ENCODE data around the gene KRT37. TPM values are rescaled to one million over a fixed set of nuclear protein-coding genes. Genes with fewer than 3 reads are reported as not detected.

Gene KRT37
- total RNA-seq, 1 donor from 2014 or later: not detected

- no peaks in the 10 kb centered on the region for H3K27me3 Mint-ChIP-seq (ENCODE audit: unreplicated experiment)
- no peak overlapping the region for H3K4me3 Mint-ChIP-seq (ENCODE audit: unreplicated experiment)
- no peak overlapping the region for H3K27ac Mint-ChIP-seq (ENCODE audit: unreplicated experiment)
- H3K9me3 Mint-ChIP-seq (ENCODE audit: unreplicated experiment): no peaks in the 10 kb centered on the region
- DNase-seq (ENCODE audit: extremely low spot score, unreplicated experiment): no peak
- peak; percentile 20 for TF ChIP-seq CTCF (IDR thresholded peaks at IDR 0.05)
- peaks cover 25% of the 10 kb centered on the region for H3K4me1 Mint-ChIP-seq (ENCODE audit: unreplicated experiment)
- H3K36me3 Mint-ChIP-seq (ENCODE audit: unreplicated experiment): no peaks in the 10 kb centered on the region
These were observed 6.8 kb downstream of the KRT37 start for GRCh38 chr17:41417576-41418015.

- Mint-ChIP-seq H3K4me1 (ENCODE audit: unreplicated experiment) (peaks cover 25% of the 10 kb centered on the region), H3K4me3 (ENCODE audit: unreplicated experiment) (no peak overlapping the region), H3K27me3 (ENCODE audit: unreplicated experiment) (no peaks in the 10 kb centered on the region), H3K27ac (ENCODE audit: unreplicated experiment) (no peak overlapping the region), H3K9me3 (ENCODE audit: unreplicated experiment) (no peaks in the 10 kb centered on the region), H3K36me3 (ENCODE audit: unreplicated experiment) (no peaks in the 10 kb centered on the region)
- no peak for DNase-seq (ENCODE audit: extremely low spot score, unreplicated experiment)
- no peak for TF ChIP-seq CTCF (IDR thresholded peaks at IDR 0.05)
These were observed 7.3 kb downstream of the KRT37 start for GRCh38 chr17:41417127-41417526.

DNA sequence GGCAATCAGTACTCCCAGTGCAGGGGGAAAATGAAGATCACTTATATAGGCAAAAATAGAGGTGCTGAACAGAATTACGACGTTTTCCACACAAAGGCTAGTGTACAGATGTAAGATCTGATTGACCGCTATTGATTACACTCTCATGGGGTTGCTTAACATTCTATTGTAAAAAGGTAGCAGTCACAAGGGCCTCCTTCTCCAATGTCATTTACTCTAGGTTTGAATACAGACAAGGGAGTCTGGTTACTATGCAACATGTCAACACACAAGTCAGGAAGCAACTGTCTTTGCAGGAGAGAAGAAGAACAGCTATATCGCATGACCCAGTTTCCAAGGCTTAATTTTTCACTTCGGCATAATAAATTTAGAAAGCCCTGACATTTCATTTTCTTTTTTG lies 7.9 kb downstream of the KRT37 start:
- no peak overlapping the region for H3K4me3 Mint-ChIP-seq (ENCODE audit: unreplicated experiment)
- H3K4me1 Mint-ChIP-seq (ENCODE audit: unreplicated experiment): peaks cover 25% of the 10 kb centered on the region
- H3K27me3 Mint-ChIP-seq (ENCODE audit: unreplicated experiment): no peaks in the 10 kb centered on the region
- no peaks in the 10 kb centered on the region for H3K9me3 Mint-ChIP-seq (ENCODE audit: unreplicated experiment)
- DNase-seq (ENCODE audit: extremely low spot score, unreplicated experiment): no peak
- no peaks in the 10 kb centered on the region for H3K36me3 Mint-ChIP-seq (ENCODE audit: unreplicated experiment)
- peak overlapping the region; percentile 13 for H3K27ac Mint-ChIP-seq (ENCODE audit: unreplicated experiment)
- no peak for TF ChIP-seq CTCF (IDR thresholded peaks at IDR 0.05)

DNA sequence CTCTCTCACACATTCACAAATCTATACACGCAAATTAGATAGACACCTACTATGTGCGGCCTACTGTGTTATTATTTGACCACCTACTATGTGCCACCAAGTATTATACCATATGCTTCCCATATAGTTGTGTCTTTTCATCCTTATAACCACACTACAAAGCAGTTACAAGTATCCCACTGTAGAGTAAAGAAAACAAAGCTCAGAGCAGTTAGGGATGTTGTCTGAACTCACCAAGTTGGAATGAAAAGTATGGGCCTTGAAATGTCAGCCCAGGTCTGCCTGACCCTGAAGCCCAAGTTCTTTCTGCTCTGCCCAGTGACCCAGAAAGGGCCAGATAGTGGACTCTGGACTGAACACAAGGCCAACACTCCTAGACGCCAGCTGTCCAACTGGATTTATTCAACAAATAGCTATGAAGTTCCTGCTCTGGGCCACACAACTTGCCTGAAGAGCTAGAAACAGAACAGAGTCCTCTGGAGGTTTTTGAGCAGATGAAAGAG lies 8.5 kb downstream of the KRT37 start:
- no peak for TF ChIP-seq CTCF (IDR thresholded peaks at IDR 0.05)
- peak overlapping the region; percentile 13 for H3K27ac Mint-ChIP-seq (ENCODE audit: unreplicated experiment)
- peaks cover under 1% of the 10 kb centered on the region for H3K27me3 Mint-ChIP-seq (ENCODE audit: unreplicated experiment)
- H3K36me3 Mint-ChIP-seq (ENCODE audit: unreplicated experiment): no peaks in the 10 kb centered on the region
- no peak for DNase-seq (ENCODE audit: extremely low spot score, unreplicated experiment)
- no peaks in the 10 kb centered on the region for H3K9me3 Mint-ChIP-seq (ENCODE audit: unreplicated experiment)
- no peak overlapping the region for H3K4me3 Mint-ChIP-seq (ENCODE audit: unreplicated experiment)
- H3K4me1 Mint-ChIP-seq (ENCODE audit: unreplicated experiment): peaks cover 25% of the 10 kb centered on the region

DNA sequence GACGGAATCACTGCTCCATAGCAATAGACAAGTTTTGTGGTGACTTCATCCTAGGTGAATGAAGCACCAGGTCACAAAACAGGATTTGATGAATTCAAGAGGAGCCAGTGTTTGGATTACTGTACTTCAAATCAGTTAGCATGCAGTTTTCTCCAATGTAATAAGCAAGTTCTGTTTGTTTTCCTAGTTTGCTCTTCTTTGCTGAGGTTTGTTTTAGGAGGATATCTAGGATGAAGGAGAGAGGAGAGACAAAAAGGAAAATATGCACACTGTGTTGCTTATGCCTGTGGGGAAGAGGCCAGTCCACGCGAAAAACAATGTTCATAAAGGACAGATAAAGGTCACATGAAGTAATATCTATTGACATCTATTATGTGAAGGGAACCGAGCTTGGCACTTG lies 9.0 kb downstream of the KRT37 start:
- no peak for TF ChIP-seq CTCF (IDR thresholded peaks at IDR 0.05)
- Mint-ChIP-seq H3K36me3 (ENCODE audit: unreplicated experiment) (no peaks in the 10 kb centered on the region), H3K27ac (ENCODE audit: unreplicated experiment) (no peak overlapping the region), H3K4me3 (ENCODE audit: unreplicated experiment) (no peak overlapping the region), H3K4me1 (ENCODE audit: unreplicated experiment) (peaks cover 25% of the 10 kb centered on the region), H3K27me3 (ENCODE audit: unreplicated experiment) (peaks cover 2% of the 10 kb centered on the region), H3K9me3 (ENCODE audit: unreplicated experiment) (no peaks in the 10 kb centered on the region)
- no peak for DNase-seq (ENCODE audit: extremely low spot score, unreplicated experiment)
